GM12801 (cell line): ENCODE results near the gene MTF1.

ENCODE experiments used
- TF ChIP-seq, protein P1 (sequence below): IDR thresholded peaks from one replicate; pipeline ENCODE4 v1.5.1; 2011; ENCODE audit warnings: control low read depth; ENCODE audit not compliant: insufficient read length; ENCODE audit errors: extremely low read depth

Gene MTF1

DNA sequence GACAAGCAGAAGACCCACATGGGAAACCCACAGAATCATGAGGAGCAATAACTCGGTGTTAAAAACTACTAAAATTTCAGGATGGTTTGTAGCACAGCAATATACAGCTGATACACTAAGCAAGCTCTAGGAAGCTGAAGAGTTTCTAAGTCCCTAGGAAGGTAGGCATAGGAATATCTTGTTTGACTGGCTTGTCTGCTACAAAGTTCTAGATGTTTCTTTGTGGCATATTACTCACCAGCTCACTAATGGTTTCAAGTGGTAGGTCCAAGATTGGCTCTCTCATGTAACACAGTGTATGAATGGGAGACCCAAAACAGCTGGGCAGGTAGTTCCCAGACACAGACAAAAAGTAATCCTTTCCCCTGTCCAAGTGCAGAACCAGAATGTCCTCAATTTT is 13.3 kb upstream of the MTF1 start:
- TF ChIP-seq, protein P1, sequence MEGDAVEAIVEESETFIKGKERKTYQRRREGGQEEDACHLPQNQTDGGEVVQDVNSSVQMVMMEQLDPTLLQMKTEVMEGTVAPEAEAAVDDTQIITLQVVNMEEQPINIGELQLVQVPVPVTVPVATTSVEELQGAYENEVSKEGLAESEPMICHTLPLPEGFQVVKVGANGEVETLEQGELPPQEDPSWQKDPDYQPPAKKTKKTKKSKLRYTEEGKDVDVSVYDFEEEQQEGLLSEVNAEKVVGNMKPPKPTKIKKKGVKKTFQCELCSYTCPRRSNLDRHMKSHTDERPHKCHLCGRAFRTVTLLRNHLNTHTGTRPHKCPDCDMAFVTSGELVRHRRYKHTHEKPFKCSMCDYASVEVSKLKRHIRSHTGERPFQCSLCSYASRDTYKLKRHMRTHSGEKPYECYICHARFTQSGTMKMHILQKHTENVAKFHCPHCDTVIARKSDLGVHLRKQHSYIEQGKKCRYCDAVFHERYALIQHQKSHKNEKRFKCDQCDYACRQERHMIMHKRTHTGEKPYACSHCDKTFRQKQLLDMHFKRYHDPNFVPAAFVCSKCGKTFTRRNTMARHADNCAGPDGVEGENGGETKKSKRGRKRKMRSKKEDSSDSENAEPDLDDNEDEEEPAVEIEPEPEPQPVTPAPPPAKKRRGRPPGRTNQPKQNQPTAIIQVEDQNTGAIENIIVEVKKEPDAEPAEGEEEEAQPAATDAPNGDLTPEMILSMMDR, result no peak

DNA sequence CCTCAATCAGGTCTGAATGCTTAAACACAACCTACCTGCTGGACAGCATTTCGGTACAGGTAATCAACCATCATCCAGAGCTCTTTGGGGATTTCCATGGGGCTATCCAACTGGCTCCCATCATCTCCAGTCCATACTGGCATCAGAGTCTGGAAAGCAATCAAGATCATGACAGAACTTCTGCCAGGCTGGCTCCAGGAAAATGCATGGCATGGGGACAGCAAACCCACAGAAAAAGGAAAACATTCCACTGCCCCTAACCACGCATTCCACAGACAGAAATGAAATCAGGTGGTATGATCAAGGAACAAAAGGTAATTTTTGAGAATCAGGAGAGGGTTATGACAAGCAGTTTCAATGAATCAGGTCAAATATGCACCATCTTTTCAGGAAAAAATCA is 9.1 kb upstream of the MTF1 start:
- TF ChIP-seq, protein P1, result no peak

DNA sequence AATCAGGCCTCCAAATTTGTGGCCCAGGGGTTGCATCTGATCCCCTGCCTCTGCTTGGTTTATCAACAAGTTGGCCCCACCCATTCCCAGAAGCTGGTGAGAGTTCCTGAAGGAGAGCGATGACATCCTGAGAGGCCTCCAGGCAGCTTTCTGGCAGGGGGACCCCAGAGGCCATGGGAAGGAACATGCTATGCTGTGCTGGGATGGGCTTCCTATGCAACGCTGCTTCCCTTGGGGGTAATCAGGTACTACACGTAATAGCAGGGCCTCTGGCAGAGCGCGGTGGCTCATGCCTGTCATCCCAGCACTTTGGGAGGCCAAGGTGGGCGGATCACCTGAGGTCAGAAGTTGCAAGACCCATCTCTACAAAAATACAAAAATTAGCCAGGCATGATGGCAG is 8.4 kb upstream of the MTF1 start:
- TF ChIP-seq, protein P1, result no peak

DNA sequence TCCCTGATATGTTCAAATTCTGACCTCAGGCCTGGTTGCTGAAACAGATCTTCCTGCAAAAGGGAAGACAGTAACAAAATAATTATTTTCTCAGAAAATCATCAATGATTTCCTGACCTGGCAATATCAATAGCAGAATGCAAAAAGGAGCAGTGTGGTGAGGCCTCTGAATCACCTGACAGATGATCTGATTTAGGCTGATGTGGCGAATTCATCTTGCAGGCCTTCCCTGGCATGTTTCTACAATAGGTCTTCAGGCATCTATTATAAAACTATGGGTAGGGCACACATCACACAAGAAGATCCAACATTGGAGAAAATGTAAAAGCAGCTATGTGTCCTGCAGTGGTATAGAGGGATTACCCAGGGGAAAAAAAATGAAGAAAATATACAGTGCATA is 7.1 kb upstream of the MTF1 start:
- TF ChIP-seq, protein P1, result no peak

DNA sequence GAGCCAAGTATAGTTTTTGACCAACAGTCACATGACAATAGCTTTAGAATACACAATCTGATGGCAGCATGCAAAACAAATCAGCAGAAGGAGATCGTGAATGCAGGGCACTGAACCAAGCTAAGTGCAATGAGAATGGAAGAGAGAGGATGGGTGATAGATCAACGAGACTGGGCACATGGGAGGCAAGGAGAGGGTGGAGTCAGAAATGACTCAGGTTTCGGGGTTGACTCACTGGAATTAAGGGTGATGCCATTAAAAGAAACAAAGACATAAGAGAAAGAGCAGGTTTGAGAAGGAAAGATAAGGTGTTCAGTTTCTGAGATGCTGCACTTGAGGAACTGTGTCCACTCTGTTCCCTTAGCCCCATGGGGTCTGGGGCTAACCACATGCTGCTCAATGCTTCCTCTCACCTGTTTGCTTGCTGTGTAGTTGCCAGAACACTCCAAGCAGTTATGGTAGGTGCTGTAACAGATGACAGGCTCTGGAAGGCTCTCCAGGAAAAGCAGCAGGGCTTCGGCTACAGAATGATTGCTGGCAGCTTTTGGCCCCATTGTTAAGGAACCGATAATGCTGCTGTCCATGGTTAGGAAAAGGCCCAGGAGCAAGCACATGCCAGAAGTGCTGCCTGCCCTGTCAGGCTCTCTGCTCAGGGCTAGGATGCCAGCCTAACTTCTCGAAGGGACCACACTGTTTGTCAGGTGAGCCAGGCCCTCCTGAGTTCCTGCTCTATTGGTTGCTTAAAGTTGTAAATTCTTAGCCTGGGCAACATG is 6.1 kb upstream of the MTF1 start:
- TF ChIP-seq, protein P1, result no peak

DNA sequence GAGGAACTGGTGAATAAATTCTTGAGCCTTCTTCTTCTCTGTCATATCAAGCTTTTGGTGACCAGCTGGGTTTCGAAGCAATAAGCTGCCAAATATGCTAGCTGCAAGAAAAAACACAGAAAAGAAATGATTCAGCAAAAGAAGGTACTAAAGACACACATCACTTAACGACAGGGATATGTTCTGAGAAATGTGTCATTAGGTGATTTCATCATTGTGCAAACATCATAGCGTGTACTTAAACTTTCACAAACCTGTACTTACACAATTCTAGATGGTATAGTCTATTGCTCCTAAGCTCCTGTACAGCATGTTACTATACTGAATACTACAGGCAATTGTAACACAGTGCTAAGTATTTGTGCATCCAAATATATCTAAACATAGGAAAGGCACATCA is 2.9 kb upstream of the MTF1 start:
- TF ChIP-seq, protein P1, result no peak

DNA sequence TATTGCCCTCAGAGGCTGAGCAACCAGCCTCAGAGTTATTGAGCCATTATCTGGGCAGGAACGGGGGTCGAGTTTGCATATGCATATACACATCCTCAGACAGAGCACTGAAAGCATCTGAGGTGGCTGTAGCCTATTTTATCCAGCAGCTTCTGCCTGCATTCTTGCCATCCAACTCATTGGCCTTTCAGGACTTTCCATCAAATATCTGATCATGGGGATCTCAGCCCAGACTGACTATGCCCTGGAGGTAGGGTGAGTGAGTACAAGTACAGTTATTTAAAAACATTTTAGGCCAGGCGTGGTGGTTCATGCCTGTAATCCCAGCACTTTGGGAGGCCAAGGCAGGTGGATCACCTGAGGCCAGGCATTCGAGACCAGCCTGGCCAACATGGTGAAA is 1.8 kb upstream of the MTF1 start:
- TF ChIP-seq, protein P1, result no peak
